GM12873 (cell line): ENCODE results near the gene B3GALT4.

Experiments used
- TF ChIP-seq, protein P1 (sequence below): IDR thresholded peaks from 2 replicates; pipeline ENCODE4 v1.5.1; 2012; ENCODE audit warnings: low read depth, mild to moderate bottlenecking, moderate library complexity, low read length, control low read depth; ENCODE audit not compliant: insufficient read depth; ENCODE audit errors: missing control alignments

The B3GALT4 gene

GRCh38 chr6:33312361-33313104, 35.6 kb downstream of the B3GALT4 start:
- TF ChIP-seq, protein P1, sequence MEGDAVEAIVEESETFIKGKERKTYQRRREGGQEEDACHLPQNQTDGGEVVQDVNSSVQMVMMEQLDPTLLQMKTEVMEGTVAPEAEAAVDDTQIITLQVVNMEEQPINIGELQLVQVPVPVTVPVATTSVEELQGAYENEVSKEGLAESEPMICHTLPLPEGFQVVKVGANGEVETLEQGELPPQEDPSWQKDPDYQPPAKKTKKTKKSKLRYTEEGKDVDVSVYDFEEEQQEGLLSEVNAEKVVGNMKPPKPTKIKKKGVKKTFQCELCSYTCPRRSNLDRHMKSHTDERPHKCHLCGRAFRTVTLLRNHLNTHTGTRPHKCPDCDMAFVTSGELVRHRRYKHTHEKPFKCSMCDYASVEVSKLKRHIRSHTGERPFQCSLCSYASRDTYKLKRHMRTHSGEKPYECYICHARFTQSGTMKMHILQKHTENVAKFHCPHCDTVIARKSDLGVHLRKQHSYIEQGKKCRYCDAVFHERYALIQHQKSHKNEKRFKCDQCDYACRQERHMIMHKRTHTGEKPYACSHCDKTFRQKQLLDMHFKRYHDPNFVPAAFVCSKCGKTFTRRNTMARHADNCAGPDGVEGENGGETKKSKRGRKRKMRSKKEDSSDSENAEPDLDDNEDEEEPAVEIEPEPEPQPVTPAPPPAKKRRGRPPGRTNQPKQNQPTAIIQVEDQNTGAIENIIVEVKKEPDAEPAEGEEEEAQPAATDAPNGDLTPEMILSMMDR = no peak

DNA sequence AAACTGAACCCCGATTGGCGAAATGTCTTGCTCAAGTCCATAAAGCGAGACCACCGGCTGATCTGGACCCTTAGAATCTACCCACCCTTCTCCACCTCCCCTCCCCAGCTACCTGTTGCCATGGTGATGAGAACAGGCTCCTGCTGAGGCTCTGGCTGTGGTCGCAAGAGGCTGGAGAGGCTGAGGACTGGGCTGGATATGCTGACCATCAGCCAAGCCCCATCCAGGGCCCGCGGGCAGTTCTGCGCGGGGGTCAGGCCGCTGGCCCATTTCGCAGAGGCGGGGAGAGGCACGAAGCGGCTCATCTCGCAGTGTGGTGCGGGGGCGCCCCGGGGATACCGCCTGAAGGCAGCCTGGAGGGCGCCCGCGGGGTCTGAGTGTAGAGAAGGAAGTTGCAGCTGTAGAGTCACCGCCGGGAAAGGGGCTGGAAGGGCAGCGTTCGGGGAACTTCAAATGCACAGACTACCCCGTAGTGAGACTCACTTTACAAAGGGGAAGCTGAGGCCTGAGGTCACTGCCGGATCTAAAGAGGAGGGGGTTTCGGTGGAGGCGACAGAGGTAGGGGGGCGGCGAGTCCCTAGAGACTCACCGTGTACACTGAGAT, 36.3 kb downstream of the B3GALT4 start:
- TF ChIP-seq, protein P1 = no peak

GRCh38 chr6:33313709-33314514, 37.0 kb downstream of the B3GALT4 start, which contains the start of gene TAPBP:
TAPBP (minus strand) TSS chr6:33314078; CDS start chr6:33314041, 37 bp downstream.
- TF ChIP-seq, protein P1 = no peak

GRCh38 chr6:33314515-33314942, 37.6 kb downstream of the B3GALT4 start:
- TF ChIP-seq, protein P1 = peak; percentile 3

- TF ChIP-seq, protein P1 = no peak
These were observed 38.2 kb downstream of the B3GALT4 start for GRCh38 chr6:33314943-33315792.

DNA sequence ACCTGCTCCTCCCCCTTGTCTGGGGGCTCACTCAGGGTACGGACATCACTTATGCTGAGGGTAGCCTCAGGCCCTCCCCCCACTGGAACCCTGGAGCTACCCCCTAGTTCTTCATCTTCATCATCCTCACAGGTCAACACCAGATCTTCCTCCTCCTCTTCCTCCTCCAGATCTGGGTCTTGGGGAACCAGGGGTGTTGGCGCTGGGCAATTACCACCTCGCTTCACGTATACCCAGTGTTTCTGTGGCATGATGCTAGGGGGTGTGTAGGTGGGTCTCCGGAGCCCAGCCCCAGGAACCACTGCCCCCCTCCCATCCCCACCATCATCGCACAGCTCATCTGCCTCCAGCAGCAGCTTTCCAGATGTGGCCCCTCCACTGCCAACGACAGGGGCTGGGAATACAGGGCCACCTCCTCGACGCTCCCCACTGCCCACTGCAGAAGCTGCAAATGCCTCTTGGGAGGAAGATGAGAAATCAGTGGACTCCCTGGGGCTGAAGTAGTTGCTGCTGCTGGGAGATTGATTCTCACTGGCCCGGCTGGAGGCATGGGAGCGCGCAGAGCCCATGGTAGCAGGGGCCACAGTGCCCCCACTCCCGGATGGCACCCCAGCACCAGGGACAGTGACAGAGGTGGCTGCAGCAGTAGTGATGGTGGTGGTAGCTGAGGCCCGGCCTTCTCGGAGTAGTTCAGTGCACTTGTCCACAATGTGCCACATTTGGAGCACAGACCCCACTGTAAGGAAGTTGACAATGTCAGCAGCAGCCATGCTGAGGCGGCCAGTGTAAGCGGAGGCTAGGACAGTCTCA, 39.1 kb downstream of the B3GALT4 start:
- TF ChIP-seq, protein P1 = no peak
